Ecto neural progenitor cell (in vitro differentiated cells): ENCODE data around the gene COX14.
"Not testable (repeated sequence)": the region's sequence is repeated elsewhere in the genome, so short reads cannot be mapped to it uniquely, and the experiment has no call there.

Experiments
- DNase-seq: peaks from one replicate; pipeline ENCODE4 v3.0.0-alpha.2; 2018; ENCODE audit warnings: low spot score

COX14 gene

GRCh38 chr12:50107416-50108268, 4.4 kb upstream of the COX14 start:
- DNase-seq: no peak

GRCh38 chr12:50109319-50109718, 2.7 kb upstream of the COX14 start:
- no peak for DNase-seq

GRCh38 chr12:50110127-50110761, 1.8 kb upstream of the COX14 start:
- DNase-seq: no peak

- DNase-seq: peak; percentile 75
Measured at GRCh38 chr12:50110762-50111351, 1.2 kb upstream of the COX14 start.

- DNase-seq: no peak
Measured at GRCh38 chr12:50111395-50111692, 692 bp upstream of the COX14 start.

GRCh38 chr12:50112456-50113218, 601 bp downstream of the COX14 start:
- DNase-seq: no peak

- no peak for DNase-seq
Measured at GRCh38 chr12:50117057-50117622, 5.1 kb downstream of the COX14 start.

GRCh38 chr12:50119387-50119786, 7.4 kb downstream of the COX14 start:
- DNase-seq: no peak

- DNase-seq: no peak
Measured at GRCh38 chr12:50120521-50120920, 8.5 kb downstream of the COX14 start.

- no peak for DNase-seq
Measured at GRCh38 chr12:50120953-50121352, 8.9 kb downstream of the COX14 start.

- no peak for DNase-seq
Measured at GRCh38 chr12:50121641-50122040, 9.6 kb downstream of the COX14 start.

- no peak for DNase-seq
Measured at GRCh38 chr12:50123203-50123602, 11.2 kb downstream of the COX14 start.

GRCh38 chr12:50127546-50127945, 15.5 kb downstream of the COX14 start:
- DNase-seq: no peak

GRCh38 chr12:50129290-50129689, 17.3 kb downstream of the COX14 start:
- no peak for DNase-seq

- no peak for DNase-seq
Measured at GRCh38 chr12:50132505-50133135, 20.6 kb downstream of the COX14 start.

GRCh38 chr12:50142993-50143392, 31.0 kb downstream of the COX14 start:
- no peak for DNase-seq

- DNase-seq: no peak
Measured at GRCh38 chr12:50145439-50145838, 33.4 kb downstream of the COX14 start.

- no peak for DNase-seq
Measured at GRCh38 chr12:50147281-50147680, 35.2 kb downstream of the COX14 start.

- not testable (repeated sequence) for DNase-seq
Measured at GRCh38 chr12:50148011-50148410, 36.0 kb downstream of the COX14 start.

GRCh38 chr12:50149311-50149710, 37.3 kb downstream of the COX14 start:
- DNase-seq: no peak

- DNase-seq: no peak
Measured at GRCh38 chr12:50151047-50151687, 39.1 kb downstream of the COX14 start.
